HG02678 (cell line): ENCODE measurements around the gene UBE2C.
"Not testable (repeated sequence)": the region's sequence is repeated elsewhere in the genome, so short reads cannot be mapped to it uniquely, and the experiment has no call there.

Source experiments
- ATAC-seq: cut with Tn5 transposase; IDR thresholded peaks from one replicate; pipeline ENCODE4 v1.9.1; 2021; ENCODE audit warnings: mild to moderate bottlenecking, moderate library complexity; ENCODE audit not compliant: unreplicated experiment

The UBE2C gene

GRCh38 chr20:45797510-45797909 is 14.9 kb upstream of the UBE2C start:
- not testable (repeated sequence) for ATAC-seq

- not testable (repeated sequence) for ATAC-seq
Measured at GRCh38 chr20:45797955-45798354, 14.5 kb upstream of the UBE2C start.

- ATAC-seq, result no peak
Measured at GRCh38 chr20:45798935-45799642, 13.4 kb upstream of the UBE2C start.

- ATAC-seq, result no peak
Measured at GRCh38 chr20:45801851-45802250, 10.6 kb upstream of the UBE2C start.

- no peak for ATAC-seq
Measured at GRCh38 chr20:45810191-45810970, 2.1 kb upstream of the UBE2C start.

GRCh38 chr20:45813006-45813340 is 529 bp downstream of the UBE2C start:
- ATAC-seq, result no peak

GRCh38 chr20:45813489-45813888 is 1.0 kb downstream of the UBE2C start:
- no peak for ATAC-seq

- ATAC-seq, result no peak
Measured at GRCh38 chr20:45814314-45814713, 1.9 kb downstream of the UBE2C start.

GRCh38 chr20:45816951-45817350 is 4.5 kb downstream of the UBE2C start:
- no peak for ATAC-seq

- ATAC-seq, result no peak
Measured at GRCh38 chr20:45817376-45818194, 5.1 kb downstream of the UBE2C start.

GRCh38 chr20:45818239-45818638 is 5.8 kb downstream of the UBE2C start:
- no peak for ATAC-seq

- ATAC-seq, result no peak
Measured at GRCh38 chr20:45819466-45819865, 7.0 kb downstream of the UBE2C start.

GRCh38 chr20:45821947-45822346 is 9.5 kb downstream of the UBE2C start:
- ATAC-seq, result no peak

GRCh38 chr20:45822857-45823256 is 10.4 kb downstream of the UBE2C start:
- ATAC-seq, result no peak

- no peak for ATAC-seq
Measured at GRCh38 chr20:45823949-45824835, 11.7 kb downstream of the UBE2C start.

- no peak for ATAC-seq
Measured at GRCh38 chr20:45826381-45827019, 14.1 kb downstream of the UBE2C start.

- no peak for ATAC-seq
Measured at GRCh38 chr20:45827030-45827652, 14.7 kb downstream of the UBE2C start, which contains the start of gene TNNC2. TNNC2 (minus strand) TSS chr20:45827312; CDS start chr20:45827248, 64 bp downstream.

GRCh38 chr20:45827712-45828111 is 15.3 kb downstream of the UBE2C start:
- no peak for ATAC-seq

- ATAC-seq, result no peak
Measured at GRCh38 chr20:45828589-45828988, 16.1 kb downstream of the UBE2C start.
